H1 (cell line): ENCODE measurements around the gene PIAS1.

Experiments
- EZH2 ChIP-seq: fragments of 200-600 bp; sonication (generic); IDR thresholded peaks from 2 replicates; pipeline ENCODE4 v1.7.1; 2012; ENCODE audit warnings: low read depth, mild to moderate bottlenecking, moderate library complexity, low read length, inconsistent platforms; ENCODE audit not compliant: severe bottlenecking
- JUND ChIP-seq: IDR thresholded peaks from 2 replicates; pipeline ENCODE4 v1.6.1; 2011; ENCODE audit warnings: mild to moderate bottlenecking, improper control_type of control experiment, low read length
- POLR2A ChIP-seq, 2 experiments: IDR thresholded peaks; 1 replicate in 1 of 2; 2 replicates in 1 of 2; pipeline ENCODE4 v1.6.1; 2011; ENCODE audit warnings: low read depth in 2 of 2, low read length in 2 of 2, mild to moderate bottlenecking in 2 of 2; ENCODE audit errors: control extremely low read depth in 1 of 2
- SAP30 ChIP-seq: fragments of 300-600 bp; sonication (generic); IDR thresholded peaks from 2 replicates; pipeline ENCODE4 v1.7.1; 2012; ENCODE audit warnings: low read length, moderate library complexity, mild to moderate bottlenecking, inconsistent platforms; ENCODE audit not compliant: insufficient read depth, insufficient replicate concordance
- SUZ12 ChIP-seq: fragments of 200-600 bp; sonication (generic); IDR thresholded peaks from 2 replicates; pipeline ENCODE4 v1.6.1; 2012; ENCODE audit warnings: mild to moderate bottlenecking, inconsistent platforms, low read length, moderate library complexity, mixed read lengths
- TF ChIP-seq, protein P1 (sequence below), 3 experiments: IDR thresholded peaks; 1 replicate in 2 of 3; 2 replicates in 1 of 3; pipeline versions ENCODE4 v1.5.1 to v1.6.1; 2011; ENCODE audit warnings: low read length in 3 of 3, mild to moderate bottlenecking in 3 of 3, inconsistent platforms in 2 of 3, low read depth in 1 of 3, moderate library complexity in 1 of 3; ENCODE audit not compliant: insufficient read depth in 1 of 3; ENCODE audit errors: control extremely low read depth in 1 of 3
- TF ChIP-seq, protein P2 (sequence below): IDR thresholded peaks from 2 replicates; pipeline ENCODE4 v1.6.1; 2012; ENCODE audit warnings: inconsistent platforms

DNA sequence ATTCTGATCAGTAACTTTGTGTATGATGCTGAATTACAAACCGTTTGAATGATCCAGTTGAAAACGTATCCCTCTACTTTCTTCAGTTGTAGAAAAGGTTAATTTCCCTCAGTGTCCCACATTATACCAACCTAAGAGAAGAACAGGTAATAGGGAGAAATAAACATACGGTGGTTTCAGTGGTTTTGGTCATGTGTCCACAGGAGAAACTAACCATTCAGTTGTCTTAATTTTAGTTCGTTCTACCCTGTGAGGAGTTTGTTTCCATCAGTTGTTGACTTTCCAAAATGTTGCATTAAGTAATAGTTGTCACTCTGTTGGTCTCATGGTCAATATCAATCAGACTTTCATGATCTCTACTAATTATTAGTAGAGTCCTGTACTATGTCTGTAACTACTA, 135.9 kb downstream of the PIAS1 start:
- TF ChIP-seq SAP30 (no peak), EZH2 (no peak), JUND (no peak), POLR2A (IDR thresholded peaks at IDR 0.05; ENCODE audit: control extremely low read depth in 1 of 2, low read depth in 2 of 2, low read length in 2 of 2) (no peak), SUZ12 (no peak)
- TF ChIP-seq, protein P1, sequence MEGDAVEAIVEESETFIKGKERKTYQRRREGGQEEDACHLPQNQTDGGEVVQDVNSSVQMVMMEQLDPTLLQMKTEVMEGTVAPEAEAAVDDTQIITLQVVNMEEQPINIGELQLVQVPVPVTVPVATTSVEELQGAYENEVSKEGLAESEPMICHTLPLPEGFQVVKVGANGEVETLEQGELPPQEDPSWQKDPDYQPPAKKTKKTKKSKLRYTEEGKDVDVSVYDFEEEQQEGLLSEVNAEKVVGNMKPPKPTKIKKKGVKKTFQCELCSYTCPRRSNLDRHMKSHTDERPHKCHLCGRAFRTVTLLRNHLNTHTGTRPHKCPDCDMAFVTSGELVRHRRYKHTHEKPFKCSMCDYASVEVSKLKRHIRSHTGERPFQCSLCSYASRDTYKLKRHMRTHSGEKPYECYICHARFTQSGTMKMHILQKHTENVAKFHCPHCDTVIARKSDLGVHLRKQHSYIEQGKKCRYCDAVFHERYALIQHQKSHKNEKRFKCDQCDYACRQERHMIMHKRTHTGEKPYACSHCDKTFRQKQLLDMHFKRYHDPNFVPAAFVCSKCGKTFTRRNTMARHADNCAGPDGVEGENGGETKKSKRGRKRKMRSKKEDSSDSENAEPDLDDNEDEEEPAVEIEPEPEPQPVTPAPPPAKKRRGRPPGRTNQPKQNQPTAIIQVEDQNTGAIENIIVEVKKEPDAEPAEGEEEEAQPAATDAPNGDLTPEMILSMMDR (IDR thresholded peaks at IDR 0.05; ENCODE audit: control extremely low read depth in 1 of 3, insufficient read depth in 1 of 3, low read depth in 1 of 3, low read length in 3 of 3): no peak
- TF ChIP-seq, protein P2, sequence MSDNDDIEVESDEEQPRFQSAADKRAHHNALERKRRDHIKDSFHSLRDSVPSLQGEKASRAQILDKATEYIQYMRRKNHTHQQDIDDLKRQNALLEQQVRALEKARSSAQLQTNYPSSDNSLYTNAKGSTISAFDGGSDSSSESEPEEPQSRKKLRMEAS: no peak
